Measurements from ENCODE around the gene ECE1. TPM values are rescaled to one million over a fixed set of nuclear protein-coding genes. Genes with fewer than 3 reads are reported as not detected.

ECE1 gene
- total and polyA plus RNA-seq, 3 experiments from 2014 or later = 41.5 to 88.4 (median 78.2) TPM

DNA sequence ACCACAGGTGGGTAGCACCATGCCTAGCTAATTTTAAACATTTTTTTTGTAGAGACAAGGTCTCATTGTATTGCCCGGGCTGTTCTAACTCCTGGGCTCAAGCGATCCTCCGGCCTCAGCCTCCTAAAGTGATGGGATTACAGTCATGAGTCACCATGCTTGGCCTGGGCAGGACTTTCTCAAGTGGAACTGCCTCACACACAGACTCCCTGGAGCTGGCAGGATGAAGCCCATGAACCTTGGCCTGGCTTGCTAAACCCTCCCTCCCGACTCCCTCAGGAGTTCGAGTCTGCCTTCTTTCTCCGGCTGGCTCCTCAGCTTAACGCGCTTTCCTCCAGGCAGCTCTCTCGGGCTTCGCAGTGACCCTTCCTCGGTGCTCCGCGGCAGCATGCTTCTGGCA, 7.7 kb upstream of the ECE1 start:
- peaks cover 66 to 88% (median 84%) of the 10 kb centered on the region in 3 donors for H3K4me1 Mint-ChIP-seq
- Histone ChIP-seq H3K4me1 (ENCODE audit: insufficient read depth, low read length) (peaks cover 75% of the 10 kb centered on the region), H3K27me3 (ENCODE audit: insufficient read depth, low read length, poor library complexity, severe bottlenecking) (no peaks in the 10 kb centered on the region), H3K36me3 (ENCODE audit: insufficient read depth, low read length) (no peaks in the 10 kb centered on the region), H3K9me3 (ENCODE audit: low read length) (no peaks in the 10 kb centered on the region), H3K4me3 (ENCODE audit: low read length) (no peak overlapping the region), H3K27ac (ENCODE audit: low read depth, low read length) (no peak overlapping the region)
- peak overlapping the region in 2 of 7 donors; percentile 19 to 41 for H3K4me3 Mint-ChIP-seq
- H3K36me3 Mint-ChIP-seq = peaks cover 0 to 5% (median 0%) of the 10 kb centered on the region in 3 donors
- CTCF ChIA-PET = interaction anchor here (0.8 to 3.8 kb wide), 4 partner anchors 16 to 70 kb away, joined by 3 to 13 read pairs (median 6); no protein-coding TSS in a partner anchor
- H3K9me3 Mint-ChIP-seq = no peaks in the 10 kb centered on the region
- peak overlapping the region; percentile 65 to 100 (median 96) for H3K27ac Mint-ChIP-seq
- H3K27me3 Mint-ChIP-seq = peaks cover 0 to 2% of the 10 kb centered on the region in 2 donors
- DNase-seq = no peak
- POLR2A ChIA-PET = interaction anchor here (0.7 kb wide), 1 partner anchor 187 kb away, joined by 4 read pairs; no protein-coding TSS in a partner anchor

DNA sequence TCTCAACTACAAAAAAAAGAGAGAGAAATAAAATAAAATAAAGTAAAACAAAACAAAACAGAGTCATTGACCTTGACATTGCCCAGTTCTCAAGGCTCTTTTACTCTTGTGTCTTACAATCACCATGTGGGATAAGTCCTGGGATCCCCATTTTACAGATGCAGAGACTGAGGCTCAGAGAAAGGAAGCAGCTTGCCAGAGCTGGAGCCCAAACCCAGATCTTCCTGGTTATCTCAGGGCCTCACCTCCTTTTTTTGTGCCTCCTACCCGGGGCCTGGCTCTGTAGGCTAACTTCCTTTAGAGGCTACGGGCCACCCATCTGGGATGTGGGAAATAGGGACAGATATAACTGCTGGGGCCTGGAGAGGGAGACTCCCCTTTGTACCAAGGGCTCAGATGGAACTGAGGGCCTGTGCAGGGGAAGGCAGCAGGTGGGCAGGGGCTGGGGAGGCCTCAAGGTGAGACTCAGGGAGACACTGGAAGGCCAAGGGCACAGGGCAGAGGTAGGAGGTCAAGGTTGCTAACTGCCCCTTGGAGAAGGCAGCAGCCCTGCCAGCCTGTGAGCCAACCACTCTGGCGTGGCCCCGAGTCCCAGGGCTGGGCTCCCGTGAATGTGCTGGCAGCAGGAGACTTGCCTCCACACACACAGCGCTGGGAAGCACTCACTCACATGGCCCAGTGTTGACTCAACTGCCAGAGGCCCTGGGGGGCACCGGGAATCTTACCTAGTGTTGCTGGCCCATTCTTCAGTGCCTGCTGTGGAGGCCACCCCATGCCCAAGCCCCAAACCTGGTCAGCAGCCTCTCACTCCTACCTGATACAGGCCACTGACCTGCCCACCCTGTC, 6.5 kb upstream of the ECE1 start:
- no peaks in the 10 kb centered on the region for H3K9me3 ChIP-seq (ENCODE audit: low read length)
- DNase-seq = no peak
- Mint-ChIP-seq H3K27ac (peak overlapping the region; percentile 97 to 100 (median 99)), H3K4me3 (peak overlapping the region in 3 of 7 donors; percentile 18 to 70 (median 47)), H3K36me3 (peaks cover 0 to 5% (median 0%) of the 10 kb centered on the region in 3 donors), H3K27me3 (peaks cover 0 to 2% of the 10 kb centered on the region in 2 donors), H3K9me3 (no peaks in the 10 kb centered on the region), H3K4me1 (peaks cover 69 to 92% (median 89%) of the 10 kb centered on the region in 3 donors)
- H3K4me3 ChIP-seq (ENCODE audit: low read length) = no peak overlapping the region
- no peaks in the 10 kb centered on the region for H3K27me3 ChIP-seq (ENCODE audit: insufficient read depth, low read length, poor library complexity, severe bottlenecking)
- POLR2A ChIA-PET = interaction anchor here (0.6 to 1.1 kb wide), 3 partner anchors 13 to 48 kb away, joined by 3 read pairs; no protein-coding TSS in a partner anchor
- CTCF ChIA-PET = interaction anchor here (1.3 to 7.8 kb wide), 4 partner anchors 9 to 48 kb away, joined by 3 to 49 read pairs (median 7); no protein-coding TSS in a partner anchor
- H3K4me1 ChIP-seq (ENCODE audit: insufficient read depth, low read length) = peaks cover 84% of the 10 kb centered on the region
- H3K36me3 ChIP-seq (ENCODE audit: insufficient read depth, low read length) = no peaks in the 10 kb centered on the region
- H3K27ac ChIP-seq (ENCODE audit: low read depth, low read length) = no peak overlapping the region

DNA sequence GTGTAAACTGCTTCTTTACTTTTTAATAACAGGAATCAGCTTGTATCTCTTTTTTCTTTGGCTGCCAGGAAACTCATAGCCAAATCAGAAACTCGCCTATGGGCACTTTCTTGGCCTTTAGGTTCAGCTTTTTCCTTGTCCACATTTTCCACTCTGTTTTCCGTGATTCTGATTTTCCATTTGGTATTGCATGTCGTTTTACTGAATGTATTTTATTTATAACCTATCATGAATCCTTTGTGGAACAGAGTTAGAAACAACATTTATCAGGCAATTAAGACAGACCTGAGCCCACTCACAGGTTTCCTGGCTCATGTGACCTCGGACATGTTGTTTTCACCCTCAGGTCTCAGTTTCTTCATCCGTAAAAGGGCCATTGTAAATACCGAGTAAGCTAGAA, 5.3 kb upstream of the ECE1 start:
- H3K27me3 ChIP-seq (ENCODE audit: insufficient read depth, low read length, poor library complexity, severe bottlenecking) = no peaks in the 10 kb centered on the region
- Mint-ChIP-seq H3K36me3 (peaks cover 0 to 6% (median 0%) of the 10 kb centered on the region in 3 donors), H3K4me3 (peak overlapping the region in 4 of 7 donors; percentile 70 to 93 (median 91)), H3K27ac (peak overlapping the region; percentile 97 to 100 (median 99)), H3K4me1 (peaks cover 74 to 100% (median 96%) of the 10 kb centered on the region in 3 donors), H3K9me3 (no peaks in the 10 kb centered on the region), H3K27me3 (peaks cover 0 to 2% of the 10 kb centered on the region in 2 donors)
- H3K4me3 ChIP-seq (ENCODE audit: low read length) = peak overlapping the region; percentile 1
- no peak for DNase-seq
- CTCF ChIA-PET = interaction anchor here (1.3 to 7.8 kb wide), 8 partner anchors 11 to 73 kb away, joined by 3 to 49 read pairs (median 8); no protein-coding TSS in a partner anchor
- no peaks in the 10 kb centered on the region for H3K9me3 ChIP-seq (ENCODE audit: low read length)
- POLR2A ChIA-PET = interaction anchor here (2.6 kb wide), 1 partner anchor 16 kb away, joined by 22 read pairs; no protein-coding TSS in a partner anchor
- H3K27ac ChIP-seq (ENCODE audit: low read depth, low read length) = peak overlapping the region; percentile 77
- H3K36me3 ChIP-seq (ENCODE audit: insufficient read depth, low read length) = no peaks in the 10 kb centered on the region
- H3K4me1 ChIP-seq (ENCODE audit: insufficient read depth, low read length) = peaks cover 91% of the 10 kb centered on the region

DNA sequence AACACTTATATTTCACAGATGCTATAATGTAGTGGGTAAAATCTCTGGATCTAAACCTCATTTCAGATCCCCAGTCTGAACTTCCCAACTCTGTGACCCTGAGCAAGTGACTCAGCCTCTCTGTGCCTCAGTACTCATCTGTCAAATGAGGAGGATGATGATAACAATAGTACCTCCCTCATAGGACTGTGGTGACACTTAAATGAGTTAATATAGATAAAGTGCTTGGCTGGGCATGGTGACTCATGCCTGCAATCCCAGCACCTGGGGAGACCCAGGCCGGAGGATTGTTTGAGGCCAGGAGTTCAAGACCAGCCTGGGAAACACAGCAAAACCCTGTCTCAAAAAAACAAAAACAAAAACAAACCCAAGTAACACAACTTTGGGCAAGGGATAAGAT, 4.7 kb upstream of the ECE1 start:
- peak overlapping the region; percentile 97 to 100 (median 99) for H3K27ac Mint-ChIP-seq
- H3K9me3 Mint-ChIP-seq = no peaks in the 10 kb centered on the region
- H3K9me3 ChIP-seq (ENCODE audit: low read length) = no peaks in the 10 kb centered on the region
- peak overlapping the region; percentile 77 for H3K27ac ChIP-seq (ENCODE audit: low read depth, low read length)
- H3K36me3 Mint-ChIP-seq = peaks cover 0 to 7% (median 0%) of the 10 kb centered on the region in 3 donors
- no peaks in the 10 kb centered on the region for H3K36me3 ChIP-seq (ENCODE audit: insufficient read depth, low read length)
- peaks cover 0 to 2% of the 10 kb centered on the region in 2 donors for H3K27me3 Mint-ChIP-seq
- POLR2A ChIA-PET = interaction anchor here (1.0 to 3.5 kb wide), 5 partner anchors 16 to 50 kb away, joined by 4 to 44 read pairs (median 19); no protein-coding TSS in a partner anchor
- peaks cover 86% of the 10 kb centered on the region for H3K4me1 ChIP-seq (ENCODE audit: insufficient read depth, low read length)
- no peaks in the 10 kb centered on the region for H3K27me3 ChIP-seq (ENCODE audit: insufficient read depth, low read length, poor library complexity, severe bottlenecking)
- peak overlapping the region; percentile 18 for H3K4me3 ChIP-seq (ENCODE audit: low read length)
- DNase-seq = peak in 2 of 5 donors; percentile 27 to 58
- CTCF ChIA-PET = interaction anchor here (1.1 to 7.8 kb wide), 11 partner anchors 11 to 74 kb away, joined by 3 to 49 read pairs (median 7); no protein-coding TSS in a partner anchor
- peak overlapping the region; percentile 86 to 97 (median 92) for H3K4me3 Mint-ChIP-seq
- H3K4me1 Mint-ChIP-seq = peaks cover 73 to 96% (median 93%) of the 10 kb centered on the region in 3 donors

DNA sequence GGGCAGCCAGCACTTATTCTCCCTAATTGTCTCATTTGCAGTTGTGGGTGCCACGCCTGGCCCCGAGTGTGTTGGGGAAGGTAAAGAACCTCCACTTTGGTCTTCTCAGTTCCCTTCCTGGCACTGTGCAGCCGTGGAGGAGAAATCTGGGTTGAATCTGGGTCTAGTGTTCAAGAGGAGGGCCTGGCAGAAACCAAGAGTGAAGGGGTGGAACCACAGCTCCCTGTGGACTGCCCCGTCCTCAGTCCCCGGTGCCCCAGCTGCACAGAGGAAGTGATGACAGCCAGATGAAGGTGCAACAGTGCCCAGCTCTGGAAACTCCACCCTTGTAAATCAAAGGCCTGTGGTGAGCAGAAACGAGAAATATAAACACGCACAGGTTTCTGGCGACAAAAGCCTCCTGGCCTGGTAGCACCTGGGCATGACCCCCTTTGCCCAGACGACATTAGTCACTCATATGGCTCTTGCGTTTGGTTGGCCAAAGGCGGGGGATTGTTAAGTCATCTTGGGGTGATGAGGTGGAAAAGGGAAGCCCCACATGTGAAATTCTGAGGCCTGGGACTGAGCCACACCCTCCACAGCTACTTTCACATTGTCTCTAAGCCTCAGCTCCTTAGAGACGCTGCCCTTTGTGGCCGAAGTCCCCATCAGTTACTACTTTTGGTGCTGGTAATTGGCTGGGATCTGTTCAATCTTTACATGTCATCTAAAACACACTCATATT, 4.2 kb upstream of the ECE1 start:
- Histone ChIP-seq H3K36me3 (ENCODE audit: insufficient read depth, low read length) (no peaks in the 10 kb centered on the region), H3K9me3 (ENCODE audit: low read length) (no peaks in the 10 kb centered on the region), H3K27ac (ENCODE audit: low read depth, low read length) (peak overlapping the region; percentile 77), H3K4me3 (ENCODE audit: low read length) (peak overlapping the region; percentile 78), H3K27me3 (ENCODE audit: insufficient read depth, low read length, poor library complexity, severe bottlenecking) (no peaks in the 10 kb centered on the region), H3K4me1 (ENCODE audit: insufficient read depth, low read length) (peaks cover 82% of the 10 kb centered on the region)
- CTCF ChIA-PET = interaction anchor here (1.1 to 7.8 kb wide), 11 partner anchors 12 to 74 kb away, joined by 3 to 49 read pairs (median 9); no protein-coding TSS in a partner anchor
- DNase-seq = peak; percentile 77 to 97 (median 90)
- Mint-ChIP-seq H3K27ac (peak overlapping the region; percentile 97 to 100 (median 99)), H3K4me3 (peak overlapping the region; percentile 86 to 97 (median 92)), H3K4me1 (peaks cover 71 to 90% (median 90%) of the 10 kb centered on the region in 3 donors), H3K9me3 (no peaks in the 10 kb centered on the region), H3K36me3 (peaks cover 0 to 10% (median 0%) of the 10 kb centered on the region in 3 donors), H3K27me3 (peaks cover 0 to 2% of the 10 kb centered on the region in 2 donors)
- POLR2A ChIA-PET = interaction anchor here (0.9 to 3.5 kb wide), 9 partner anchors 15 to 51 kb away, joined by 3 to 44 read pairs (median 5); no protein-coding TSS in a partner anchor

DNA sequence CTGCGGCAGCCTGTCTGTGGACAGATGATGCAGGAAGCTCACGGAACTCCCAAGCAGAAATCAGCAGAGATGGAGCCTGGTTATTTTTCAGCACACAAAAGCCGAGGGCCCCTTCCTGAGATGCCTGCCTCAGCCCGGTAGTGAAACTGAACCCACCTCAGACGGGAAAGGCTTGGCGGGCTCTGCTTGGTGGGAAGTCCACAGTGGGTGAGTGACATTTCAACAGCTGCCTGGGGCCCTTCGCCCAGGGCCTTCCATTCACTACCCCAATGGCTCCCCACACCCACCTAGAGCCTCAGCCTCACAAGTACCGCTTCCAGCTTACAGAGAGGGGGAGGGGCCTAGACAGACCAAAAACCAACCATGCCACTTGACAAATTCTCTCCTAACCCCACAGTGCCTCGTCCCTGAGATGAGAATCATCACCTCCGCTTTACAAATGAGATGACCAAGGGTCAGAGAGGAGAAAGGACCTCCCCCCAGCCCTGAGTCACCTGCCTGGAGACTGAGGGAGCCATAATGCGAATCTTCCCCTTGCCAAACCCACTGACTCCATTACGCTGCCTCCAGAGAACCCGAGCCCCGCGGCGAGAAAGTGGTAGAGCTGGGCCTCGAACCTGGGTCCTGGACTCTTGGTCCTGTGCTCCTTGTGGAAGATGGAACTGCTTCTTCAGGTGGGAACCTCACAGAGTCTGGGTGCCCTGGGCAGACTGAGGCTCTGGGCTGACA, 3.4 kb upstream of the ECE1 start:
- Mint-ChIP-seq H3K4me1 (peaks cover 69 to 90% (median 88%) of the 10 kb centered on the region in 3 donors), H3K27ac (peak overlapping the region; percentile 97 to 100 (median 99)), H3K27me3 (peaks cover 0 to 2% of the 10 kb centered on the region in 2 donors), H3K36me3 (peaks cover 0 to 7% (median 0%) of the 10 kb centered on the region in 3 donors), H3K9me3 (no peaks in the 10 kb centered on the region), H3K4me3 (peak overlapping the region; percentile 86 to 97 (median 92))
- H3K36me3 ChIP-seq (ENCODE audit: insufficient read depth, low read length) = no peaks in the 10 kb centered on the region
- ChIA-PET POLR2A (interaction anchor here (0.8 to 3.5 kb wide), 10 partner anchors 14 to 51 kb away, joined by 3 to 44 read pairs (median 6); no protein-coding TSS in a partner anchor), CTCF (interaction anchor here (1.1 to 7.8 kb wide), 12 partner anchors 12 to 75 kb away, joined by 3 to 49 read pairs (median 10); no protein-coding TSS in a partner anchor)
- peak; percentile 33 to 82 (median 65) for DNase-seq
- peaks cover 82% of the 10 kb centered on the region for H3K4me1 ChIP-seq (ENCODE audit: insufficient read depth, low read length)
- H3K27ac ChIP-seq (ENCODE audit: low read depth, low read length) = peak overlapping the region; percentile 77
- no peaks in the 10 kb centered on the region for H3K9me3 ChIP-seq (ENCODE audit: low read length)
- no peaks in the 10 kb centered on the region for H3K27me3 ChIP-seq (ENCODE audit: insufficient read depth, low read length, poor library complexity, severe bottlenecking)
- peak overlapping the region; percentile 78 for H3K4me3 ChIP-seq (ENCODE audit: low read length)
